ENCODE results near the gene DLG1.

- TF ChIP-seq EZH2 (IDR thresholded peaks at IDR 0.05) (no peak), CTCF (IDR thresholded peaks at IDR 0.05 in 2 of 3, conservative IDR thresholded peaks at IDR 0.05 in 1 of 3; ENCODE audit: borderline replicate concordance in 1 of 3, insufficient read depth in 1 of 3, low read depth in 2 of 3, low read length in 2 of 3) (no peak), CEBPB (IDR thresholded peaks at IDR 0.05; ENCODE audit: low read depth) (no peak), TCF7L2 (IDR thresholded peaks at IDR 0.05; ENCODE audit: borderline replicate concordance, extremely low read depth, insufficient read depth, insufficient read length) (no peak), RAD21 (IDR thresholded peaks at IDR 0.05; ENCODE audit: low read depth) (no peak), JUND (IDR thresholded peaks at IDR 0.05) (no peak), POLR2AphosphoS5 (IDR thresholded peaks at IDR 0.05; ENCODE audit: low read depth, low read length) (no peak), ATF3 (IDR thresholded peaks at IDR 0.05) (no peak), SP1 (IDR thresholded peaks at IDR 0.05; ENCODE audit: low read depth) (no peak), SRF (IDR thresholded peaks at IDR 0.05; ENCODE audit: low read depth) (no peak)
These were observed 69.2 kb downstream of the DLG1 start for GRCh38 chr3:197229178-197229577.

All from HCT116 (cell line).